GM21825 (cell line): ENCODE measurements around the gene ARRDC4.
A peak's percentile ranks its signal among the peaks of the same experiment; 100 is the strongest.

Experiments
- ATAC-seq: cut with Tn5 transposase; IDR thresholded peaks from one replicate; pipeline ENCODE4 v1.9.1; 2021; ENCODE audit warnings: mild to moderate bottlenecking, moderate library complexity; ENCODE audit not compliant: unreplicated experiment

Gene ARRDC4

GRCh38 chr15:97960364-97961066, at the start of gene ARRDC4:
Gene ARRDC4 (plus strand): TSS chr15:97960703. CDS start chr15:97960862, 159 bp downstream.
- ATAC-seq, result peak; percentile 96

- ATAC-seq, result no peak
These were observed 45.8 kb upstream of the ARRDC4 start for GRCh38 chr15:97914711-97915110.

GRCh38 chr15:97915261-97915660, 45.2 kb upstream of the ARRDC4 start:
- no peak for ATAC-seq

- no peak for ATAC-seq
These were observed 39.1 kb upstream of the ARRDC4 start for GRCh38 chr15:97921296-97921865.

- no peak for ATAC-seq
These were observed 30.9 kb upstream of the ARRDC4 start for GRCh38 chr15:97929456-97930229.

GRCh38 chr15:97930230-97930629, 30.3 kb upstream of the ARRDC4 start:
- ATAC-seq, result no peak

GRCh38 chr15:97931314-97931713, 29.2 kb upstream of the ARRDC4 start:
- ATAC-seq, result no peak

- no peak for ATAC-seq
These were observed 26.9 kb upstream of the ARRDC4 start for GRCh38 chr15:97933589-97933988.

GRCh38 chr15:97940993-97941392, 19.5 kb upstream of the ARRDC4 start:
- no peak for ATAC-seq

GRCh38 chr15:97941572-97941971, 18.9 kb upstream of the ARRDC4 start:
- ATAC-seq, result no peak

- no peak for ATAC-seq
These were observed 15.8 kb upstream of the ARRDC4 start for GRCh38 chr15:97944724-97945123.

GRCh38 chr15:97947465-97948260, 12.8 kb upstream of the ARRDC4 start:
- ATAC-seq, result no peak

GRCh38 chr15:97953254-97953653, 7.2 kb upstream of the ARRDC4 start:
- no peak for ATAC-seq

GRCh38 chr15:97953748-97954147, 6.8 kb upstream of the ARRDC4 start:
- no peak for ATAC-seq

- ATAC-seq, result no peak
These were observed 5.5 kb upstream of the ARRDC4 start for GRCh38 chr15:97955035-97955434.

- ATAC-seq, result no peak
These were observed 5.0 kb upstream of the ARRDC4 start for GRCh38 chr15:97955529-97955928.

- ATAC-seq, result no peak
These were observed 659 bp upstream of the ARRDC4 start for GRCh38 chr15:97959724-97960363.

- no peak for ATAC-seq
These were observed 808 bp downstream of the ARRDC4 start for GRCh38 chr15:97961067-97961954.

- no peak for ATAC-seq
These were observed 1.8 kb downstream of the ARRDC4 start for GRCh38 chr15:97962263-97962662.

GRCh38 chr15:97963779-97964178, 3.3 kb downstream of the ARRDC4 start:
- ATAC-seq, result no peak
